T follicular helper cell (primary cell): ENCODE results near the gene CNN2.

Experiments
- DNase-seq: peaks from one replicate; pipeline ENCODE4 v3.0.0-alpha.2; 2020; ENCODE audit warnings: low read depth

The CNN2 gene

GRCh38 chr19:1081301-1082164 lies 55.1 kb downstream of the CNN2 start:
- no peak for DNase-seq

DNA sequence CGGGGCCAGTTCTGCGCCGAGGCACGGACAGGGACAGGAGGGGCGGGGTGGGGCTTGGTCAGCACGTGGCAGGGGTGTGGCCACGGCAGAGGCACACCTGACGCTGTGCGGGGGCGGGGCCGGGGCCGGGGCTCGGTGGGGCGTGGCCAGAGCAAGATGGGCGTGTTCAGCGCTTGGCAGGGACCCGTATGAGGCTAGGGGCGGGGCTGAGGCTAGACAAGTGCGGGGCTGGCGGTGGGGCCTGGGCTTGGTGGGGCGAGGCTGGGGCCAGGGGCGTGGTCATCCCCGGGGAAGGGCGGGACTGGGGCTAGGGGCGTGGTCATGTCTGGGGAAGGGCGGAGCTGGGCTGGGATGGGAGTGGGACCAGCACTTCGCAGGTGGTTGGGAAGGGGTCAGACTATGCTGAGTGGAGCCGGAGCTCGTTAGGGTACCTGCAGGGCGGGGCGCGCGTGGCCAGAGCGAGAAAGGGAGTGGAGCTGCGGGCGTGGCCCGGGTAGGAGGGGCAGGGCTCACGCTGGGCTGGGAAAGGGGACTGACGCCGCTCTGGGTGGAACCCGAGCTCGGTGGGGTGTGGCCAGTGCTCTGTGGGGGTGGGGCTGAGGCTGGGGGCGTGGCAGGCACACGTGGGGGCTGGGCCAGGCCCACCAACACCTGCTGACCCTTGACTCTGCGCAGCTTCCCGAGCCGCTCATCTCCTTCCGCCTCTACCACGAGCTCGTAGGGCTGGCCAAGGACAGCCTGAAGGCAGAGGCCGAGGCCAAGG lies 55.9 kb downstream of the CNN2 start:
- peak; percentile 83 for DNase-seq

DNA sequence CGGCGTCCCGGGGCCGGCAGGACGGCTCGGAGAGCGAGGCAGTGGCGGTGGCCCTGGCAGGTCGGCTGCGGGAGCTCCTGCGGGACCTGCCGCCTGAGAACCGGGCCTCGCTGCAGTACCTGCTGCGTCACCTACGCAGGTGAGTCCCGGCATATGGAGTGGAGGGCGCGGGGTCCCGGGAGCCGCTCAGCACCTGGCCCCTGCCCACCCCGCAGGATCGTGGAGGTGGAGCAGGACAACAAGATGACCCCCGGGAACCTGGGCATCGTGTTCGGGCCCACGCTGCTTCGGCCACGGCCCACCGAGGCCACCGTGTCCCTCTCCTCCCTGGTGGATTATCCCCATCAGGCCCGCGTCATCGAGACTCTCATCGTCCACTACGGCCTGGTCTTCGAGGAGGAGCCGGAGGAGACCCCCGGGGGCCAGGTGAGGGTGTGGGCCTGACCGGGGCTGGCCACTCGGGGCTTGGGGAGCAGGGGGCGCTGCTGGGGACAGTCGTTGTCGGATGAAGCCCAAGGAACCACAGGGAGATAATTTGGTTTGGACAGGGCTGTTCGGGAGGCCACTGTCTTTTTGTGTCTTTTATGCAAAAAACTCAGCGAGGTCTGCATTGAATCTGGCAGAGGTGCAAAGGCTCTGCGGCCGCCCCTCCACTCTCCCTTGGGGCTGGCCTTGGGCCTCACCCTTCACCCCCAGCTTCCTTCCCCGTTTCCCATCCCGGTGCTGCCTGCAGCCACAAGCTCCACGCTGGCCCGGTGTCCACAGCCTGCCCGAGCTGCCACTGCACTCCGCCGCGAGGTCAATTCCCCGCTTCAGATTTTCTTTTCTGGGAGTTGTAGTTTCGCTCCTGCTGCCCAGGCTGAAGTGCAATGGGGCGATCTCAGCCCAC lies 56.8 kb downstream of the CNN2 start:
- DNase-seq = no peak

DNA sequence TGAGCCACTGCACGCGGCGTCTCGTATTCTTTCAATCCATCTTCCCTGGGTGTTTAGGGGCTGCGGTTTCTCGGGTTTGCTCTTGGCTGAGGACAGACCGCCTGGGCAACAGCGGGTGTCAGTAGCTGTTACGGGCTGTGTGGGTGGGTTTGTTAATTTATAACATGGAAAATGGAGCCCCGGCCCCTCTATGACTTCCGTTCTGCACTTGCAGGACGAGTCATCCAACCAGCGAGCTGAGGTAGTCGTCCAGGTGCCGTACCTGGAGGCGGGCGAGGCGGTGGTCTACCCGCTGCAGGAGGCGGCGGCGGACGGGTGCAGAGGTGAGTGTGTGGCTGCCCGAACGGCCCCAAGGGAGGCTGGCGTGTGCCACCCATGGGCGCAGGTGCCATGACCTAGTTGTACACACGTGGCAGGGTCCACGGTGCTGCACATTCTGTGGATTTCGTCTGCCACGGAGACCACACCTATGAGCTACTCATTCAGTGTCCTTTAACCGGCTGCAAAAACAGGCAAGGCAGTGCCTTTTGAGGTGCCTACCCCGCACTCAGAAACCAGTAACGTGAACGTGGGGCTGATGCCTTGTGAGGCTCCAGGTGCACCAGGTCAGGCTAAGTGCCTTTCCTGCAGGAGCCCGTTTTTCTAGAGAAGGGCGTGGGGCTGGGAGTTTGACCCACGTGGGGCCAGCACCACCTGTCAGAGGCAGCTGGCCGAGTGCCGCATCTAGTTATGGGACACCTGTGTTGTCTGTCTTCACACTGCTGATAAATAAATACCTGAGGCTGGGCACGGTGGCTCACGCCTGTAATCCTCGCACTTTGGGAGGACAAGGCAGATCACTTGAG lies 57.8 kb downstream of the CNN2 start:
- DNase-seq = no peak

GRCh38 chr19:1085053-1085658 lies 58.7 kb downstream of the CNN2 start:
- DNase-seq = no peak

GRCh38 chr19:1085676-1086442 lies 59.5 kb downstream of the CNN2 start:
- no peak for DNase-seq

DNA sequence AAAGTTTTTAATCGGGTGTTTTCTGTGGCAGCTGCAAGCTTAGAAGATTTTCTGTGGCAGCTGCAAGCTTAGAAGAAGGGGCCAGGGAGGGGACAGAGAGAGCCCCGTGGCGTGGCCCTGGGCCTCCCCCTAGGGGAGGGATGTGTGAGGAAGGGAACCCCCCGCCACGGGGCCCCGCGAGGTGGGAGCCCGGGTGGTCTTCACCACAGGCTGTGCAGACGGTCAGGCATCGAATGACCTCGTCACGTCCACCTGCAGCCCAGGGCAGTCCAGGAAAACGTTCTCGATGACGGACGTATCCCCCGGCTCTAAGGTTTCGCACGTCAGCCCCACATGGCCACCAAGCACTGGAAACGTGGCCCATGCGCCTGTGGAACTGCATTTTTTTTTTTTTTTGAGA lies 60.2 kb downstream of the CNN2 start:
- DNase-seq = no peak

DNA sequence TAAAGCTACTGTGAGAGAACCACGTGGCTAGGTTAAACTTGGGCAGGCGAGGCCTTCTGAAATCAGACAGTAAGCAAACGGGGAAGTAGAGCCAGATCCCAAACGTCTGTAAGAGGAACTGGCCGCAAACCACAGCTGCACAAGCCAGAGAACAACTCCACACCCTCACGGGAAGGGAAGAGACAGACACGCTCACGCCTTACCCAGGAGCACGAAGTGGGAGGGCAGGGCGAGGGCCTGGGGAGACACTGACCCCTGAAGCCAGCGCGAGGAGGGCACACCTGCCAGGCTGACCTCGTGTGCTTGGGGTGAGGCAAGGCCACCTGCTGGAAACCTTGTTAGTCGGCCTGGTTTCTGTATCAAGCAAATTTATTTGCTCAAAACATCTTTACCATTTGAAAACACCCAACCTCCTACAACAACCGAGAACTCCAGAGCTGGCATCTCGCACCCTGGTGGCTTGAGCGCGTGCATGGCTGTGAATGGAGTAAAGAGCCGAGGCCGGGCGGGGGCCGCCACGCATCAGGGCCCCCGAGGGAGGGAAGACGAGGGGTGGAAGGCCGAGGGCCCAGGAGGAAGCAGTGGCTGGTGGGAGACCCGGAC lies 61.5 kb downstream of the CNN2 start:
- no peak for DNase-seq

- DNase-seq = no peak
These were observed 62.1 kb downstream of the CNN2 start for GRCh38 chr19:1088416-1089010.
